Neural cell (in vitro differentiated cells): ENCODE measurements around the gene KRTAP4-8. TPM values are rescaled to one million over a fixed set of nuclear protein-coding genes. Genes with fewer than 3 reads are reported as not detected.

Experiments used
- H2AFZ ChIP-seq: fragments of 200-600, 300-800 bp; sonication (generic), shearing (Covaris generic); 2 replicates; pipeline ENCODE4 v1.6.0; 2014; ENCODE audit warnings: low read depth, mild to moderate bottlenecking, antibody characterized with exemption, low read length, moderate library complexity
- H3F3A ChIP-seq: fragments of 200-600 bp; shearing (Covaris generic); 2 replicates; pipeline ENCODE4 v1.6.1; 2016; ENCODE audit warnings: mild to moderate bottlenecking, moderate library complexity, mixed read lengths, antibody characterized with exemption, low read length; ENCODE audit not compliant: insufficient read depth, poor library complexity, severe bottlenecking
- H3K27ac ChIP-seq: fragments of 200-600, 300-800 bp; sonication (generic), shearing (Covaris generic); 2 replicates; pipeline ENCODE4 v1.5.1; 2014; ENCODE audit warnings: mild to moderate bottlenecking, low read length, moderate library complexity
- H3K27me3 ChIP-seq: fragments of 300-800, 200-600 bp; sonication (generic), shearing (Covaris generic); 2 replicates; pipeline ENCODE4 v1.6.0; 2014; ENCODE audit warnings: mild to moderate bottlenecking, low read depth, low read length, moderate library complexity; ENCODE audit not compliant: insufficient read depth
- H3K36me3 ChIP-seq: fragments of 300-800, 200-600 bp; sonication (generic), shearing (Covaris generic); 2 replicates; pipeline ENCODE4 v1.5.1; 2014; ENCODE audit warnings: mild to moderate bottlenecking, antibody characterized with exemption, low read length, moderate library complexity; ENCODE audit not compliant: insufficient read depth
- H3K4me2 ChIP-seq: fragments of 300-800, 200-600 bp; sonication (generic), shearing (Covaris generic); 2 replicates; pipeline ENCODE4 v1.6.0; 2014; ENCODE audit warnings: mild to moderate bottlenecking, low read length
- H3K4me3 ChIP-seq: fragments of 300-800, 200-600 bp; sonication (generic), shearing (Covaris generic); 2 replicates; pipeline ENCODE4 v1.5.1; 2014; ENCODE audit warnings: mild to moderate bottlenecking, low read length, moderate library complexity
- H3K79me2 ChIP-seq: fragments of 200-600 bp; shearing (Covaris generic); replicated peaks from 2 replicates; pipeline ENCODE4 v1.6.0; 2014; ENCODE audit warnings: mild to moderate bottlenecking, low read length, moderate library complexity; ENCODE audit not compliant: insufficient read depth
- H3K9ac ChIP-seq: fragments of 300-800, 200-600 bp; sonication (generic), shearing (Covaris generic); 2 replicates; pipeline ENCODE4 v1.6.1; 2016; ENCODE audit warnings: mild to moderate bottlenecking, low read length, mixed read lengths
- H3K9me2 ChIP-seq: fragments of 200-600 bp; shearing (Covaris generic); 2 replicates; pipeline ENCODE4 v1.6.1; 2016; ENCODE audit warnings: mild to moderate bottlenecking, low read length, mixed read lengths; ENCODE audit not compliant: insufficient read depth
- H3K9me3 ChIP-seq: fragments of 200-600, 300-800 bp; sonication (generic), shearing (Covaris generic); 2 replicates; pipeline ENCODE4 v1.6.1; 2016; ENCODE audit warnings: mild to moderate bottlenecking, mixed run types, low read length, moderate library complexity, mixed read lengths
- H4K20me1 ChIP-seq: fragments of 200-600 bp; shearing (Covaris generic); 2 replicates; pipeline ENCODE4 v1.6.1; 2016; ENCODE audit warnings: mild to moderate bottlenecking, mixed run types; ENCODE audit not compliant: insufficient read depth
- CTCF ChIP-seq: fragments of 450-650 bp; IDR thresholded peaks from 2 replicates; pipeline ENCODE4 v1.5.1; 2014; ENCODE audit warnings: antibody characterized with exemption, mild to moderate bottlenecking, moderate library complexity; ENCODE audit not compliant: poor library complexity, severe bottlenecking
- MXI1 ChIP-seq: fragments of 450-650 bp; conservative IDR thresholded peaks from 2 replicates; pipeline ENCODE4 v1.6.1; 2014; ENCODE audit warnings: antibody characterized with exemption, mild to moderate bottlenecking; ENCODE audit not compliant: poor library complexity, severe bottlenecking
- POLR2AphosphoS5 ChIP-seq: IDR thresholded peaks from 2 replicates; pipeline ENCODE4 v1.6.1; 2012
- REST ChIP-seq: IDR thresholded peaks from 2 replicates; pipeline ENCODE4 v1.6.1; 2012; ENCODE audit warnings: borderline replicate concordance
- SMC3 ChIP-seq: fragments of 450-650 bp; conservative IDR thresholded peaks from 2 replicates; pipeline ENCODE4 v1.6.1; 2014; ENCODE audit warnings: antibody characterized with exemption, mild to moderate bottlenecking, moderate library complexity; ENCODE audit not compliant: poor library complexity
- TAF1 ChIP-seq: IDR thresholded peaks from 2 replicates; pipeline ENCODE4 v1.6.1; 2012; ENCODE audit warnings: low read depth
- polyA plus RNA-seq: library from polyadenylated mRNA; depleted of rRNA; stranded (reverse); fragments of >200 nt; gene quantifications from 2 replicates; pipeline ENCODE4 v1.2.3, GENCODE V29; 2014

The KRTAP4-8 gene
- polyA plus RNA-seq, 1 donor from 2014 or later, result not detected

- H3F3A ChIP-seq, result no peaks in the 10 kb centered on the region
- no peak for TF ChIP-seq POLR2AphosphoS5
- no peak for TF ChIP-seq SMC3
- TF ChIP-seq CTCF, result no peak
- no peak for TF ChIP-seq MXI1
- TF ChIP-seq TAF1, result no peak
These were observed 34.0 kb upstream of the KRTAP4-8 start for GRCh38 chr17:41131979-41132378.

GRCh38 chr17:41127371-41127770 lies 29.4 kb upstream of the KRTAP4-8 start:
- no peaks in the 10 kb centered on the region for H3K79me2 ChIP-seq
- no peaks in the 10 kb centered on the region for H3K27me3 ChIP-seq
- no peak for TF ChIP-seq CTCF
- no peak overlapping the region for H3K4me3 ChIP-seq
- no peak overlapping the region for H3K27ac ChIP-seq
- H3F3A ChIP-seq, result no peaks in the 10 kb centered on the region
- H3K9me2 ChIP-seq, result no peaks in the 10 kb centered on the region
- H3K9me3 ChIP-seq, result no peaks in the 10 kb centered on the region
- H3K4me2 ChIP-seq, result no peak overlapping the region
- H2AFZ ChIP-seq, result no peak overlapping the region
- no peak overlapping the region for H3K9ac ChIP-seq
- H4K20me1 ChIP-seq, result no peaks in the 10 kb centered on the region
- H3K36me3 ChIP-seq, result no peaks in the 10 kb centered on the region

More at GRCh38 chr17:41131979-41132378, 34.0 kb upstream of the KRTAP4-8 start:
- Histone ChIP-seq H3K9ac (no peak overlapping the region), H3K36me3 (no peaks in the 10 kb centered on the region), H3K27ac (no peak overlapping the region), H3K9me3 (no peaks in the 10 kb centered on the region), H4K20me1 (no peaks in the 10 kb centered on the region), H3K79me2 (no peaks in the 10 kb centered on the region), H3K27me3 (no peaks in the 10 kb centered on the region), H2AFZ (no peak overlapping the region), H3K9me2 (no peaks in the 10 kb centered on the region), H3K4me3 (no peak overlapping the region), H3K4me2 (no peak overlapping the region)

GRCh38 chr17:41126412-41126811 lies 28.5 kb upstream of the KRTAP4-8 start:
- Histone ChIP-seq H3K9me3 (no peaks in the 10 kb centered on the region), H2AFZ (no peak overlapping the region), H3F3A (no peaks in the 10 kb centered on the region), H4K20me1 (no peaks in the 10 kb centered on the region), H3K9me2 (no peaks in the 10 kb centered on the region), H3K36me3 (no peaks in the 10 kb centered on the region), H3K27ac (no peak overlapping the region), H3K79me2 (no peaks in the 10 kb centered on the region), H3K9ac (no peak overlapping the region), H3K27me3 (no peaks in the 10 kb centered on the region), H3K4me2 (no peak overlapping the region), H3K4me3 (no peak overlapping the region)
- TF ChIP-seq REST (no peak), SMC3 (no peak)
